Stimulated activated CD4-positive, alpha-beta T cell treated with anti-CD3 and anti-CD28 coated beads, Interleukin-15, amount 100 ng/mL, for 24 hours (primary cell): ENCODE data around the gene ASCL2.
"Not testable (repeated sequence)": the region's sequence is repeated elsewhere in the genome, so short reads cannot be mapped to it uniquely, and the experiment has no call there.

Source experiments
- DNase-seq: peaks from one replicate; pipeline ENCODE4 v3.0.0-alpha.2; 2020

Gene ASCL2

GRCh38 chr11:2259466-2259830, 10.9 kb downstream of the ASCL2 start:
- DNase-seq = no peak

DNA sequence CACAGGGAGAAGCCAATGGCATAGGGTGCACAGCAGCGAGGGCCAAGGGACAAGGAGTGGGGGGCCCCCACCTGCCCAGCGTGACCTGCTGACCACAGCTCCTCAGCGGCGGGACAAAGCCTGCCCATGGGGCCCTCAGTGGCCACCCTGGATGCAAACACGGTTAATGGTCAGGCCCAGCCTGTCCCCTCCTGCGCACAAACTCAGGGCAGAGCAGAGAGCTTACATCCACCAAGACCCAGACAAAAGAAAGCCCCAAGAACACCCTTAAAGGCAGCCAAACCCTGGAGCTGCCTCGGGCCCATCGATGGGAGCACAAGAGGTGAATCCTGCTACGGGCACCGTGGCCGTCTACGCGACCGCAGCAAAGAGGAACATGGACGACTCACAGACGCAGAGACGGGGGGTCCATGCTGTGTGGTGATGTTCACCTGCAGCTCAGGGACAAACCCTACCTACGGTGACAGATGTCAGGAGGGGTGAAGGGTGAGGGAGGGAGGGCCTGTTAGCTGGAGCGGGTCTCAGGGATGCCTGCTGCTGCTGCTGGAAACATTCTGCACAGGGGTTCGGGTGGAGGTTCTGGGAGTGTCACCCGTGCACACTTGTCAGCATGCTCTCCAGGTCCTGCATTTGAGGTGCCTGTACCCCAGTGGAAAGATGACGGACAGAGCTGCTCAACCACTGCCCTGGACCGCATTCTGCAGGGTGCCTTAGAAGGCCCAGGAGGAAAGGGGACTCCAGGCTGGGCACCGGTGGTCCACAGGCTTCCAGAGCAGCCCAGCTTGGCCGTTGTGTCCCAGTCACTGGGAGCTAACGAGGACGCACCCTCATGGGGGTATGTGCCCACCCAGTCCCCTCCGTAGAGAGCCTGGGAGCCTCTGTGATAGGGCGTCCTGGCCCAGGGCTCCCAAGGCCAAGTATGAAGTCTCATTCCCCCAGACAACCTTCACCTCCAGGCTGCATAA, 11.6 kb downstream of the ASCL2 start:
- no peak for DNase-seq

DNA sequence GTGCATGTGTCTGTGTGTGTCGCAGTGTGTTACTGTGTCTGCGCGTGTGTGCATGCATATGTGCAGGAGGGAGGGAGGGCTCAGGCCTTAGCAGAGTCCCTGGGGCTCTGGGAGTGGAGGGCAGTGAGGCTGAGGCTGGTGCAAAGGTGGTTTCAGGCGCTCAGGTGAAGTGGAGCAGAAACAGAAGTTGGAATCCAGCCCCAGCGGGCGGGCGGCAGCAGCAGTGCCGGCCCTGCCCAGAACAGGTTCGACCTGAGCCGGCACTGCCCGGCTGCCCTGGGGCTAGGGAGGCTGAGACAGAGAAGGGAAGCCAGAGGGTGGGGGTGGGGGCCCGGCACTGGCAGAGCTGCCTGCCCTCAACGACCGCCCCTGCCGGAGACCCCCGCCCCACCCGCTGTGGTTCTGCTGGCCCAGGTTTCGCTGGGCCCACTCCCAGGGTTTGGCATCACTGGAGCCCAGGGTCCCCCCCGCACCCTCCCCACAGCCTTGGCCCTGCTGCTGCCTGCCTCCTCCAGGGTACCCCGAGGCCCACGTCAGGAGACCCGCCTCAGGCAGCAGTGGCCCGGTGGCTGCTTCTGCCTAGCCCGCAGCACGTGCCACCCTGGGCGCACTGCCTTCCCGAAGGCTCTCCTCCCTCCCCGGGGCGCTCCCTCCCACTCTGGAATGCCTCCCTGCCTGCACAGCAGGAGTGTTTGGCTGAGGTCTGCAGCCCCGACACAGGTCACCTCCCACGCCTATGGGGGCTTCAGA, 13.3 kb downstream of the ASCL2 start:
- no peak for DNase-seq

GRCh38 chr11:2256293-2256913, 14.0 kb downstream of the ASCL2 start:
- DNase-seq = no peak

DNA sequence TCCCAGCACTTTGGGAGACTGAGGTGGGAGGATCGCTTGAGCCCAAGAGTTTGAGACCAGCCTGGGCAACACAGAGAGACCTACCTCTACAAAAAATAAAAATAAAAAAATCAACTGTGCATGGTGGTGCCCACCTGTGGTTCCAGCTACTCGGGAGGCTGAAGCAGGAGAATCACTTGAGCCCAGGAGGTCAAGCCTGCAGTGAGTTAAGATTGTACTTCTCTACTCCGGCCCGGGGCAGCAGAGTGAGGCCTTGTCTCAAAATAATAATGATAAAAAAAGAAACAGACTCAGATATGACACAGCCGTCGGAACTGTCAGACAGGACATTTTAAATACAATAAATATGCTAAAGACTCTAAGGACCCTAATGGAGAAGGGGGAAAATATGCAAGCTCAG, 18.4 kb downstream of the ASCL2 start:
- DNase-seq = no peak

DNA sequence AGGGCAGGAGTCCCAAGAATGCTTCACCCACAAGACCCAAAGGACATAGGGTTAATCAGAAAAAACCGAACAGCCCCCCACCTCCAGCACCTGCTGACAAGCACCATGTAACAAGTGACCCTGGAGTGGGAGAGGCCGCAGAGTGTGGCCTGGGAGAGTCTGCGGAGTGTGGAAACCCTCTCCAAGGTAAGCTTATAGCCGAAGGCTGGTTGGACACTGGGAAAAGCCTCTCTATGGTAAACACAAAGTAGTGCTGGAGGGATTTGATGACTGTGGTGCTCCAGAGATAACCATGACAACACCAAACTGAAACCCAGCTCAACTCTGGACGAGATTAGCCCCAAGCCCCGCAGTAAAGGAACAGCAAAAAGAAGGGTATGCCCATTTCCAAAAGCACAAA, 19.2 kb downstream of the ASCL2 start:
- DNase-seq = no peak

GRCh38 chr11:2250485-2250884, 19.9 kb downstream of the ASCL2 start:
- no peak for DNase-seq

DNA sequence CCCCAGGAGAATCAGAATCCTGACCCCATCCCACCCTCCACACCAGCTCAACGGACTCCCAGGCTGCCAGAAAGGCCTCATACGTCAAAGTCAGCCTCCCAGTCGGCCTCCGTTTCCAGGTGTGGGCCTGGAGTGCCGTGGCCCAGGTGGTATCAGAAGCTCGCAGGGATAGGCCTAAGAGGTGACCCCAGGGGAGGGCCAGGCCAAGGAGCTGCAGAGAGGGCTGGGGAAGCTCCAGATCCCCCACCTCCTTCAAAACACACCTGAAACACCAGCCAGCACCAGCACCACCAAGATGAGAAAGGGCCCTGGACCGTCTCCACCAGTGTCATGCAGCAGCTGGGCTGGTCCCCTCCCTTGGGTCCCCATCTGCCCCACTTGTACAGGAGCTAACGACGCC, 20.3 kb downstream of the ASCL2 start:
- no peak for DNase-seq

- DNase-seq = no peak
Observed at GRCh38 chr11:2249189-2249916, 21.0 kb downstream of the ASCL2 start.

DNA sequence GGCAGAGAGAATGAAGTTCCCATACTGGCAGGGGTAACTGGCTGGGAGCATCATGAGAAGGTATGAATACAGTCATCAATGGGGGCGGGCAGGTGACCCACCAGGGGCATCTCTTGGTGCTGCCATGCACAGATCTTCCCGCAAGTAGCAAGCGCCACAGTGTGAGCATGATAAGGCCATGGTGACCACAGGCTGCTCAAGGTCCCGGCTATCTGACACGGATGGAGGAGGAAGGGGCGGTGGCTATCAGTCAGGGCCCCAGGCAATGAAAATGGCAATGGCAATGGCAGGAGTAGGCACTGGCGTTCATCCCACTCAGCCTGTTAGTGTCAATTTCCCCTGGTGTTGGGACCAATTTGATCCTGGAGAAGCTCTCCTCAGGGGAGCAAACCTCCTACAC, 21.6 kb downstream of the ASCL2 start:
- DNase-seq = no peak

- DNase-seq = no peak
Observed at GRCh38 chr11:2248242-2248641, 22.1 kb downstream of the ASCL2 start.

DNA sequence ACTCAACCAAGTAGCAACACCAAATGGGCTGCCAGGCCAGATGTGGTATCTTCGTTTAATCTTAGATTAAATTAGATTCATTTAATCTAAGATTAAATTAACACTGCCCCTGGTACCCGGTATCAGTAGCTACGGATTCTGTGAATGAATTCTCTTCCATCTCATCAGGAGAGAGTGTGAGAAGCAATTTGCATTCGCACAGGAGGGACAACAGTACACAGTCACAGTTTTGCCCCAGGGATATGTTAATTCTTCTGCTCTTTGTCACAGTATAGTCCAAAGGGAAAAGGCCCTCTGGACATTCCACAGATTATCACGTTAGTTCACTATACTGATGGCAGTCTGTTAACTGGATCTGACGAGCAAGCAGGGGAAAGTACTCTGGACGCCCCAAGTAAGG, 22.9 kb downstream of the ASCL2 start:
- no peak for DNase-seq

DNA sequence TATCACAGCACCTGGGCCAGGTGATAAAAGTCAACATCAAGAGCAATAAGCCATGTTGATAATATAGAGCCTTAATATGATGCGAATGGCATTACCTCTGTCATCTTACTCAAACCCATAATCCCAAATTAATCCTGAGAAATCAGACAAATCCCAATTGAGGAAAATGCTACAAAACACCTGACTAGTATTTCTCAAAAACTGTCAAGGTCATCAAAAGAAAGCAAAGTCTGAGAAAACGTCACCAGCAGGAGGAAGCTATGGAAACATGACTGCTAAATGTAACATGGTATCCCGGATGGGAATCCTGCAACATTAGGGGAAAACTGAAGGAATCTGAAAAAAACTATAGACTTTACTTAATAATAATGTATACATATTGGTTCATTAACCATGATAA, 29.6 kb downstream of the ASCL2 start:
- DNase-seq = no peak

- DNase-seq = no peak
Observed at GRCh38 chr11:2237457-2238238, 32.7 kb downstream of the ASCL2 start.

- DNase-seq = not testable (repeated sequence)
Observed at GRCh38 chr11:2236381-2237134, 33.8 kb downstream of the ASCL2 start.

DNA sequence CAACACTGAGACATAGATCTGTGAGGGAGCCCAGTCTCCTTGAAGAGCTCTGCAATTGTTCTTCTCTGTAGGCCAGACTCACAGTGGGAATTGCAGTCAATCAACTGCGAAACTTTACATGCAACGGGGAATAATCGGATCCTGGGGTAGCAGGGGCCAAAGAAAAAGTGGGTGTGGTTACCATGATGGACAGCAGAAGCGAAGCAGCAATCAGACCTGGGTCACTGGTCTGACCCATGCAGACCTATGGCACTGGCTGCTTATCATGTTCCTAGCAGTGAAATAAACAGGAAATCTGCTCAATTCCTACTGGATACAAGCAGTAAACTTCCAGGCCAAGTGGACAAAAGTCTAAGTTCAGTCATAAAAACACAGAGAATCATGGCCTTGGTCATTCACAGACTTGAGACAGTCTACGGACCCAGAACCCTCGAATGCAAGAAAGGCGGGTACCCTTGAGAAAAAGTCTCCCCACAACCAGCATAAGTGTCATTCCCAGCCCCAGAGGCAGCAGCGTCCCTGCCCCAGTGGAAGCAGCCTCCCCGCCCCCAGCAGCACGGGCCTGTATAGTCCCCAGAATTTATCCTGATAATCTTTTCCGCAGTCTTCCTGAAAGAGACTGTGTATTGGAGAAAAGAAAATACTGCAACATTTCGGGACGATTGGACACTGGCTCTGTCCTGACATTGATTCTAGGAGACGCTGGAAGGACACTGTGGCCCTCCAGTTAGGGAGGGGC, 34.6 kb downstream of the ASCL2 start:
- DNase-seq = no peak

DNA sequence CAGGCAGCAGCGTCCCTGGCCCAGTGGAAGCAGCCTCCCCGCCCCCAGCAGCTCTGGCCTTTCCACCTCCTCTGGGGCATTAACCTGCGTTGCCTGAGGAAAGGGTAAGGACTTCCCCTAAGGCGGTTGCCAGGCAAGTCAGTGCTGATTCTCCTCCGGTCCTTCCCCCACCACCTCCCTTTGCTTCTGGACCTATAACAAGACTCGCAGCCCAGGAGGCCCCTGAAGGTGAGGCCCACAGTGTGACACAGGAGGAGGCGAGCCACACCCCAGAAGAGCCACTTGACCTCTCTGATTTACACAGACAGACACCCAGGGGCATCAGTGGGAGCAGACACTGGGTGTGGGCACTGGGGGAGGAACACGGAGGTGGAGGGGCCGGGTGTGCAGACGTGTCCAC, 35.4 kb downstream of the ASCL2 start:
- DNase-seq = no peak

- DNase-seq = no peak
Observed at GRCh38 chr11:2233693-2234455, 36.5 kb downstream of the ASCL2 start.

DNA sequence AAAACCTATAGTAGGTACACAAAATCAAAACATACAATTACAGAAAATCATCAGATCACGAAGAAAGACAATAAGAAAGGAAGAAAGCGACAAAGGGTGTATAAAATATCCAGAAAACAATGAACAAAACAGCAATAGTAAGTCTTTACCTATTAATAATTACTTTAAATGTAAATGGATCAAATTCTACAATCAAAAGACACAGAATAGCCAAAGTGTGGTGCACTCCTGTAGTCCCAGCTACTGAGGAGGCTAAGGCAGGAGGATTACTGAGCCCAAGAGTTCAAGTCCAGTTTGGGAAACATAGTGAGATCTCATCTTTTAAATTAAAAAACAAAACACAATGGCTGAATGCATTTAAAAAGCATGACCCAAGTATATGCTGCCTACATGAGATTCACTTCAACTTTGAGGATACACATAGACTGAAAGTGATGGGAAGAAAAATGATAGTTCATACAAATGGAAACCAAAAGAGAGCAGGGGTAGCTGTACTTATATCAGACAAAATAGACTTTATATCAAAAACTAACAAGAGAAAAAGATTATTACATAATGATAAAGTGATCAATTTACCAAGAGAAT, 40.6 kb downstream of the ASCL2 start:
- DNase-seq = no peak

- DNase-seq = no peak
Observed at GRCh38 chr11:2224254-2224653, 46.1 kb downstream of the ASCL2 start.
